ENCODE measurements around the gene INPP5A.

The INPP5A gene

DNA sequence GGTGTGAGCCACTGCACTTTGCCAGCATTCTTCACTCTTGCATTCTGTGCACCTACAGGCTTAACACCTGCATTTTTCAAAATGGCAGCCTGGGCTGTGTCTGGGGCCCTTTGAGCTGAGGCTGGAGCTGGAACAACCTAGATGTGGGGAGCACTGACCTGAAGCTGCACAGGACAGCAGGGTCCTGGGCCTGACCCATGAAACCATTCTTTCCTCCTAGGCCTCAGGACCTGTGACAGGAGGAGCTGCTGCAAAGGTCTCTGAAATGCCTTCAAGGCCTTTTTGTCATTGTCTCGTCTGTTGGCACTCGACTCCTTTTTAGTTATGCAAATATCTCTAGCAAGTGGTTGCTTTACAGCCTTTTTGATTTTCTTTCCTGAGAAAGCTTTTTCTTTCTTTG lies 82.3 kb downstream of the INPP5A start:
- TF ChIP-seq, protein P1, sequence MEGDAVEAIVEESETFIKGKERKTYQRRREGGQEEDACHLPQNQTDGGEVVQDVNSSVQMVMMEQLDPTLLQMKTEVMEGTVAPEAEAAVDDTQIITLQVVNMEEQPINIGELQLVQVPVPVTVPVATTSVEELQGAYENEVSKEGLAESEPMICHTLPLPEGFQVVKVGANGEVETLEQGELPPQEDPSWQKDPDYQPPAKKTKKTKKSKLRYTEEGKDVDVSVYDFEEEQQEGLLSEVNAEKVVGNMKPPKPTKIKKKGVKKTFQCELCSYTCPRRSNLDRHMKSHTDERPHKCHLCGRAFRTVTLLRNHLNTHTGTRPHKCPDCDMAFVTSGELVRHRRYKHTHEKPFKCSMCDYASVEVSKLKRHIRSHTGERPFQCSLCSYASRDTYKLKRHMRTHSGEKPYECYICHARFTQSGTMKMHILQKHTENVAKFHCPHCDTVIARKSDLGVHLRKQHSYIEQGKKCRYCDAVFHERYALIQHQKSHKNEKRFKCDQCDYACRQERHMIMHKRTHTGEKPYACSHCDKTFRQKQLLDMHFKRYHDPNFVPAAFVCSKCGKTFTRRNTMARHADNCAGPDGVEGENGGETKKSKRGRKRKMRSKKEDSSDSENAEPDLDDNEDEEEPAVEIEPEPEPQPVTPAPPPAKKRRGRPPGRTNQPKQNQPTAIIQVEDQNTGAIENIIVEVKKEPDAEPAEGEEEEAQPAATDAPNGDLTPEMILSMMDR (conservative IDR thresholded peaks at IDR 0.05) = no peak
- no peak overlapping the region for H3K27ac ChIP-seq

DNA sequence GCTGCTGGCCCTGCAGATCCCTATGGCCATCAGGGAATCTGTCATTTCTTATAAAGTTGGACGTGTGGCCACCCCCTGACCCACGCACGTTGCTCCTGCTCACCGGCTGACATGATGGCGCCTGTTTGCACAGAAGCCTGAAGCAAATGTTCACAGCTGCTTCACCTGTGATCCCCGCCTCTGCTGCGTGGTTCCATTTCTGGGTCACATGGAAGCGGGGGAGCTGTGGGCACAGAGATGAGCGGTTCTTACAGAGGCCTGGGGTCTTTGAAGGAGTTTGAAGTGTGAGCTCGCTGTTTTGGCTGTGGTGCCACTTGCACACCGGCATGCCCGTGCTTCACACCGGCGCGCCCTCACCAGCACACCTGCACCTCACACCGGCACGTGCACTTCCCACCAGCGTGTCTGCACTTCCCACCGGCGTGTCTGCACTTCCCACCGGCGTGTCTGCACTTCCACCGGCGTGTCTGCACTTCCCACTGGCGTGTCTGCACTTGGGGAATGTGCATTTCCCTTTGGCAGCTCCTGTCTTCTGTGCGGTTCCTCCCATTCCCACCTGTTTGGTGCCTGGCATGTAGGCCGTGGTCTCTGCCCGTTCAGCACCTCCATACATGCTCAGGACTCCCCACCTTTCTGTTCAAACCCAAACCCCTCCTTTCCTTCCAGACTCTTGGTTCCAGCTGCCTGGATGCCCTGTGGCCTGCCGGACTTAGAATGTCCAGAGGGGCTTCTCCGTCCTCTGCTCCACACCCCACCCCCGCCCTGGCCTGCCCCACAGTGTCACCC lies 86.7 kb downstream of the INPP5A start:
- TF ChIP-seq, protein P1 (conservative IDR thresholded peaks at IDR 0.05) = no peak
- H3K27ac ChIP-seq = no peak overlapping the region

DNA sequence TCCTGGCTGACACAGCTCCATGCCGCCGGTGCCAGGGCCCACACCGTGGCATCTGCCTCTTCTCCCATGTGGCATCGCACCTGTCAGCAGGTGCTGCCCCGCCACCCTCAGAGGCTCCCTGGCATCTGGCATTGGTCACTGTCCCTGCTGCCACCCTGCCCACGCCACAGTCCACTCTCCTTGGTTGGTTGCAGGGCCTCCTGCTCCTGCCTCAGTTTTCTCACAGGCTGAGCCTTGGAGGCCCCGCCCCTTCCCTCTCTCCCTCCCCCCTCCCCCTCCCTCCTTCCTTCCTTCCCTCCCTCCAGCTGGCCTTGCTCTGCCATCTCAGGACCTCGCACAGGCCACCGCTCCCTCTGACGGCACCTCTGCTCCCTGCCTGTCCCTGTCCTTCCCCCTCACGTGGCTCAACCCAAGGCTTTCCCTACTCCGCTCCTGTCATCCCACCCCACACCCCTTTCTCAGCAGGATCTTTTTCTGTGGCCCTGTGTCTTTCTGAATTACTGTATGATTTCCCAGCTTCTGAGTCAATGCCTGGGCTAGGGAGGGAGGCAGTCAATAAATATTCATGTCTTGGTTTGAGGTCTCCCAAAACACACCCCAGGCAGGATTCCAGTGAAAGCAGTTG lies 87.4 kb downstream of the INPP5A start:
- TF ChIP-seq, protein P1 (conservative IDR thresholded peaks at IDR 0.05) = no peak

DNA sequence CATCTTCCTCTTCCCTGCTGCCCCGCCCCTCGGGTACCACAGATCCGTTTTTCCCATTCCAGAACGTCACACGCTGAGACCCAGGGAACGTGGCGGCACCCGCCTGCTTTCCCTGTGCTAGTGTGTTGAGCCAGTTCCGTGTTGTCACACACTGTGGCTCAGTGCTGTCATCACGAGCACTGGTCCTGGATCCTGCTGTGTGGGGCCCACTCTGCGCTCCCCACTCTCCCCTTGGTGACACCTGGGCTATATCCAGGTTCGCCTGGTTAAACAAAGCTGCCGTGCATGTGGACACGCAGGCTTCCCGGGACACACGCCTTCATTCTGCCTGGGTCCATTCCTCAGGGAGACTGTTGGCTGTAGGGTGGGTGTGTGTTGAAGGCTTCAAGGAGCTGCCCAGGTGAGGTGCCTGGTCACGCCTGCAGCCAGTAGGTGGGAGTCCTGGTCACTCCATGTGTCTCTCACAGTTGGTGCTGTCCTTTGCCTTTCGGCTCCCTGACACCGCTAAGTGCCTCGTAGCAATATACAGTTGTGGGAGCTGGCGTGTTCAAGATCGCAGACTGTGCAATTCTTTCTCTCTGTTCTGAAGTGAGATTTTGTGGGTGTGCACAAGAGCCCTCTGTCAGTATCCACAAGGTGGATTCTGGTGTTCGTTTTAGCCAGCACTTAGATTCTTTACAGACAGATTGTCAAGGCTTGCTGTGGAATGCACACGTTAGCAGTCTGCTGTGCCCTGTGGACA lies 88.6 kb downstream of the INPP5A start:
- TF ChIP-seq, protein P1 (conservative IDR thresholded peaks at IDR 0.05) = no peak
- H3K27ac ChIP-seq = no peak overlapping the region

More for the DNA sequence above, 87.4 kb downstream of the INPP5A start:
- H3K27ac ChIP-seq = no peak overlapping the region

DNA sequence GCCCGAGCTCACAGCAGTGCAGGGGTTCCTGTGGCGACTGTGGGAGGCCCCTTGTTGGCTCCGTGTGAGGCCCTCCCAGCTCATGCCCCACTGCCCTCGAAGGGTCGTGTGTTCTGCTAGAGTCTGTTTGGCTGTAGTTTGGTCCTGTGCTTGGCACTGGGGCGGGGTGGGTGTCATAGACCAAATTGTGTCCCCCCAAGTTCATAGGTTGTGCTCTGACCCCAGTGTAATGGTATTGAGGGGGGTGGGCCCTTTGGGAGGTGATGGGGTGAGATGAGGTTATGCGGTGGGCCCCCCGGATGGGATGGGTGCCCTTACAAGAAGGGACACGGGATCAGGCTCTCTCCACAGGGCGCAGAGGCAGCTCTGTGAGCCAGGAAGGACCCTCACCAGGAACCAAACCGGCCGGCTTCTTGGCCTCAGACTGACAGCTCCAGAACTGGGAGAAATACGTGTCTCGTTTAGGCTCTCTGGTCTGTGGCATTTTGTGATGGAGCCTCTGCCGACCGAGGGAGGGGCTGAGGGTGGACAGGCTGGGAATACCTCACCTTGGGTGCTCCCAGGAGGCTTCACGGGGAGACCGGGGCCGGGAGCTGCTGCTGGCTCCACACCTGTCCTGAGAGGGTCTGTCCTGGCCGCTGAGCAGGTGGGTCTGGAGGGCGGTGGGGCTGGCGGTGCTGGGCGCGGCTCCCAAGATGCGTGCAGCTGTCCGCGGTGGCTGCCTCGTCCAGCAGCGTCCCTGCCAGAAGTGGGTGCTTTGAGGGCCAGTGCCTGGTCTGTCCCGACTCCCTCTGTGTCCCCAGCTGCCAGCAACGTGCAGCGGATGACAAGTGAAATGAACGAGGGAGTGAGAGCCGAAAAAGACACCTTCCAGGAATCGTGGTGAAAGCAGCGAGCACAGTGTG lies 89.4 kb downstream of the INPP5A start:
- H3K27ac ChIP-seq = no peak overlapping the region
- TF ChIP-seq, protein P1 (conservative IDR thresholded peaks at IDR 0.05) = no peak

DNA sequence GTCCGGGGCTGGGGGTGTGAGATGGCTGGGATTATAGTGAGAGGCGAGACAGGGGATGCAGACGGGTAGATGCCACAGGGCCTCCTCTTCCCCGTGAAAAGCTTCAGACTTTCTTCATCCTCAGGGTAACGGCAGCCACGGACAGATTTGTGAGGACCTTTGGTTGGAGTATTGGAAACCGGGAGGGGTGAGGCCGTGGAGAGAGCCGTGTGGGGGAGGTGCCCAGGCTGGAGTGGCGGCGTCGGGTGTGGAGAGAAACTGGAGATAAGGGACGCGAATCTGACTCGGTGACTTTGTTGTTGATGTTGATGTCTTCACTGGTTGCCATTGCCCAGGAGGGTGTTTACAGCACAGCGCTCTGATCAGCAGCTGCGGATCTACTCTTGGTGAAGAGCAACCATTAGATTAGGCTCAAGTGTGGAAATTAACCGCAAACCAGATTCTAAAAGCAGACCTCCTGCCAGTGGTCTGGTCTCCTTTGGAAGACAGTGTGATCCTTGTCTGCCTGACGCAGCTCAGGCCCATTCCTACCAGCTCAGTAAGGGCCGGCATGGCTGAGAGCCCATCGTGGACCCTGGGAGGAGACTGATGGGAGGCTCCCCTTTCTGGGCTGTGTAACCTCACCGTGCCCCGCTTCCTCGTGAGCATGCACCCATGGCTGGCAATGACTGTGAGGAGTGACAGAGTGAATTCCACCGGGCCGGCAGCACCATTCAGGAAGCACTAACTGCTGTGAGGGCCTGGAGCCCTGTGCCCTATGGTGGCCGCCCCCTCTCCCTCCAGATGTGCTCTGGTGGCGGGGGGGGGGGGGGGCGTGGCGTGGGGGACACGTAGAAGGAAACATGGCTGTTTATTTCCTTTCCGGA lies 90.3 kb downstream of the INPP5A start:
- no peak overlapping the region for H3K27ac ChIP-seq
- TF ChIP-seq, protein P1 (conservative IDR thresholded peaks at IDR 0.05) = no peak

Data from VCaP (cell line).